Keratinocyte (primary cell): ENCODE results near the gene RAB9A.

ENCODE experiments used
- CTCF ChIP-seq, 3 experiments: IDR thresholded peaks in 1 of 3; conservative IDR thresholded peaks in 1 of 3; optimal IDR thresholded peaks in 1 of 3; 2 replicates in 2 of 3; 3 replicates in 1 of 3; pipeline versions ENCODE3 to v1.5.1; 2011; ENCODE audit warnings: low read length in 3 of 3, mild to moderate bottlenecking in 3 of 3, moderate library complexity in 2 of 3, control low read depth in 1 of 3, inconsistent platforms in 1 of 3; ENCODE audit not compliant: insufficient read depth in 2 of 3; ENCODE audit errors: extremely low read depth in 1 of 3
- EZH2 ChIP-seq: IDR thresholded peaks from one replicate; pipeline ENCODE4 v1.6.1; 2012; ENCODE audit warnings: inconsistent platforms, mild to moderate bottlenecking, low read length, moderate library complexity

DNA sequence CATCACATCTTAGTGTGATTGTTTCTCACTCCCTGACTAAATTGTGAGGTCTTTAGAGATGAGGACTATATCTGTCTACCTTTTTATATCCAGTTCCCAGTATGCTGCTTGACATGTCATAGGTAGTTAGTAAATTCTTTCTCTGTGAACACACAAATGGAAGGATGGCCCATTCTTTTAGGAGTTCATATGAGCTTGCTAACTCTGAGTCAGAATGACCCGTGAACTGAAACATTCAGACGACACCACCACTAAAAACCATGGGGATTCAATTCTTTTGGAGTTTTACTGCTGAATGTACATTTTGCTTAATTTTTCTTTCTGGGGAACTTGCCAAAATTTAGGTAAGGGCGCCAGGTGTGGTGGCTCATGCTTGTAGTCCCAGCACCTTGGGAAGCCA lies 59.6 kb downstream of the RAB9A start:
- no peak for TF ChIP-seq EZH2
- no peak for TF ChIP-seq CTCF (optimal IDR thresholded peaks at IDR 0.05 in 1 of 3, IDR thresholded peaks at IDR 0.05 in 1 of 3, conservative IDR thresholded peaks at IDR 0.05 in 1 of 3; ENCODE audit: extremely low read depth in 1 of 3, insufficient read depth in 2 of 3, low read length in 3 of 3)
